NK-92 treated with Interleukin-12 subunit alpha and Interleukin-12 subunit beta, amount 100 ng/mL, for 24 hours (cell line): Measurements from ENCODE around the gene PLXND1.

ENCODE experiments used
- DNase-seq: peaks from one replicate; lab custom pipeline; 2025; lab: John Stamatoyannopoulos, UW

PLXND1 gene

DNA sequence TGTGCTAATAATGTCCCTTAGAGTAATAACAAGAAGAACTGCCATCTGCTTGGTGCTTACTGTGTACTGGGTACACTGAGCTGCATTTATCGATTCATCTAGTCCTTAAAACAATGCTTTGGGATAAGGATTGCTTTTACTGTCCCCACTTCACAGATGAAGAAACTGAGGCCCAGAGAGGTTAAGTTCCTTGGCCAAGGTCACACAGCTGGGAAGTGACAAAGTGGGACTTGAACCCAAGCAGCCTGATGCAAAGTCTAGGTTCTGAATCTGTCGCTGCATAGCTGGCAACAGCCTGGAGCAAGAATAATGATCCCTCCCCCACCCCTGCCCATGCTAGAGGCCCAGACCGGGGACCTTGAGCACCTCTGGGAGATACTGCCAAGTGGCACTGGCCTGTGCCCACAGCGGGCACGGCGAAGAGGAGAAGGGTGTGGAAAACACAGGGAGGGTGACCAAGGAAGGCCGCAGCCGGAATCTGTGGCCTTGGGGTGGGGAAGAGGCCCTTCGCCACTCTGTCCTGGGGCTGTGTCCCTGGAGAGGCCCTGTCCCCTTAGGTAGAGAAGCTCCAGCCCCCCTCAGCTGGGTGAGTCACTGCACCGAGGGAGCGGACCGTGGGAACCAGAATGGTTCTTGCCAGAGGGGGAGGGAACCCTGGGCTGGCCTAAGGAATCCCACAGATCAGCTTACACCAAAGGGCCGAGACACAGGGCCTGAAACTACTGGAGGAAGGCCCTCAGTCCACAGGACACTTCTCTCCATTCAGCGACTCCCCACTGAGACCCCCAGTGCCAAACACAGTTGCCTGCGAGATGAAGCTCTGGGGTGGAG, 3.5 kb downstream of the PLXND1 start:
- DNase-seq: no peak

DNA sequence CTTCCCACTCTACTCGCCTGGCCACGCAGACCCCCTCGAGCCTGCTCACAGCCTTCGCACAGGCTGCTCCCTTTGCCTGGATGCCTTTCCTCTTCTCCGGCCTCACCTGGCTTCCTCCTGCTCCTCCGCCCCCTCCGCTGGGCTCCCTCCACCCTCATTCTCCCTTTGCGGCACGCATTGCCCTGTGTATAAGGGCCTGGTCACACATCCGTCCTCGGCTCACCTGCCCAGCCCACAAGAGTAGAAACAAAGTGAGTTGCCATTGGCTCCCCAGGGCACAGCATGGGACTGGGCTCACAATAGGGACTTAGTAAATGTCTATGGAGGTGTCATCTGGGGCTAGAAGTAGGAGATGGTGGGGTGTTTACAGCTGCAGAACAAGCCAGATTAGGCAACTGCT, 4.2 kb downstream of the PLXND1 start:
- DNase-seq: no peak

DNA sequence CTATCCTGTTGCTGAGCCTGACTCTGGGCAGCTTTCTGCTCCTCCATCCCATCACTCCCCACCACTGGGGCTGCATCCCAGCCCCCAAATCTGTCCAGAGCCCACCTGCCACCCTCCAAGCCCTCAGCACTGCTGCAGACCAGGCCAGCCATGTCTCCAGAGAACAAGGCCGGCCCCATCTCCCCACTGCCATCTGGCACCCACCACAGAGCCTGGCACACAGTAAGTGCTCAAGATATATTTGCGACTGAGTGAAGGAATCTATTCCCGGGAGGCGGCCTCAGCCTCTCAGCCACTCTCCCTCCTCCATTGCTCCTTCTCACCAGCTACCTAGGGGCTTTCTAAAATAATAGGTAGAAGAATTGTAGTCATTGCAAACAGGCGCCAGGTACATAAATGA, 4.8 kb downstream of the PLXND1 start:
- DNase-seq: no peak

DNA sequence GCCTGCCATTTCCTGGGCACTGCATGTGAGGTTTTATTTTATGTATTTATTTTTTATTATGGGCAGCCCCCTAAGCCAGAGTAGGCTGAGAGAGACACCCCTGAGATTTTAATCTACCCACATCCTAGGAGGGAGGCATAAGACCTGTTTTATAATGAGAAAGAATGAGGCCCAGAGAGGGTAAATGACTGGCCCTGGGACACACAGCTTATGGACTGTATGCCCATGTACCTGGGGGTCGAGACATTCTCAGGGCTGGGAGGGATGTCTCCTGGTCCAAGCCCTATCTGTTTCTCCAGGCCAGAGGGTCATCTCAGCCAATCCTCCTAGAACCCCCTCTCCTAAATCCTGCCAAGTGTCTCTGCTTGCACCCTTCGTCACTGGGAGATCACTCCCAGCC, 6.1 kb downstream of the PLXND1 start:
- no peak for DNase-seq

DNA sequence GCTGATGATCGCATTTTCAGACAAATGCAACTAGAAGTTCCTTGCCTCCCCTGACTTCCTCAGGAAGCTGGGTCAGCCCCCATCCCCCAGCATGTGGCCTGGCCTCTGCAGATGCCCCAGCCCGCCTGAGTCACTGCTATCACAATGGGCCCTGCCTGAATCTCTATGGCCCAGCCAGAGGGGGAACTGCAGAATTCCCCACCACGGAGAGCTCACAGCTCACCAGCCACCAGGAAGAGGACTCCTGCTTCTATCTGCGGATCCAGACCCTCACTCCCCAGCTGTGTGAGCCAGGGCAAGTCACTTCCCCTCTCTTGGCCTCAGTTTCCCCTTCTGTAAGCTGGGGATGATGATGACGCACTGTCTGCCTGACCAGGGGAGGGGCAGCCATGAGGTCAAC, 6.9 kb downstream of the PLXND1 start:
- no peak for DNase-seq

DNA sequence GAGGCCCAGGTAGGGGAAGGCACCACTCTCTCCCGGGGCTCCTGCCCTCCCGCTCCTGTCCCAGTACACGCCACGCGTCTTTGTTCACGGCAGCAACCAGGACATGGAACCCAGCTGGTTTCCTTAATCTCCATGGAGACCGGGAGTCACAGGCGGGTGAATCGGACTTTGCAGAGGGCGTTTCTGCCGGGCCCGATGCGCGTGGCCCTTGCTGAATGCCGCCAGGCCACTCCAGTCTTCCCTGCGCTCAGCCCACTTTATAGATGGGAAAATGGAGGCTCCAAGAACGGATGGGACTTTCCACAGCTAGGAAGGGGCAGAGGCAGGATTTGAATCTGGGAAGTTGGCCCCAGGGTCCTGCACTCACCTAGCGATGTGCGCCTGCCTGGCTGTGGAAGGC, 7.4 kb downstream of the PLXND1 start:
- DNase-seq: no peak

DNA sequence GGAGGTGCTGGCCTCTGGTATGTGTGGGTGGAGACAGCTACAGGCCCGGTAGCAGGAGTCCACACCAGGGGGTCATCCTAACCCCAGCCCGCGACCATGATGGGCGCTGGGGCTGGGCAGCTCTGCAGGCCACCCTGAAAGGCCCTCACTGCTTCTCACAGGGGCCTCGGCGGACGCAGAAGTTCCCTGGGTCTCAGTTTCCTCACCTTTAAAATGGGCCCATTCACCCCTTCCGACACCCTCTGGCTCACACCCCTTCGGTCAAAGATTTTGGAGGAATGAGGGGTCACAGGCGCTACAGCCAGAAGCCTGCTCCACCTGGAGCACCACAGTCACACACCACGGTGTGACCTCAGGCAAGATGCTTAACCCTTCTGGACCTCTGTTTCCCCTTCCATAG, 8.0 kb downstream of the PLXND1 start:
- DNase-seq: no peak

DNA sequence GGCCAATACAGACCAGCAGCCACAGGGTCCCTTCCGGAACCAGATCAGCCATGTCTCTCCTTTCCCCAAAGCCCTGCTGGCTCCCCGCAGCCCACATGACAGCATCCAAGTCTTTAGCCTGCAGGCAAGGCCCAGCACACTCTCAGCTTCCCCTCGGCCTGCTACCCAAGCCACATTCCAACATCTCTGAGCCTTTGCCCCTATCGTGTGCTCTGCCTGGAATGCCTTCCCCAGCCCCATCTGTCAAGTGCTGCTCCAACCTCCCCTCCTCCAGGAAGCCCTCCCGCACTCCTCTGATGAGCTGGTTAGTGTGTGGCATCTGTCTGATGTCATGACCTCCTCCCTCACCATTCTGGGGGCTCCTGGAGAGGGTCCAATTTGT, 8.5 kb downstream of the PLXND1 start:
- DNase-seq: no peak

DNA sequence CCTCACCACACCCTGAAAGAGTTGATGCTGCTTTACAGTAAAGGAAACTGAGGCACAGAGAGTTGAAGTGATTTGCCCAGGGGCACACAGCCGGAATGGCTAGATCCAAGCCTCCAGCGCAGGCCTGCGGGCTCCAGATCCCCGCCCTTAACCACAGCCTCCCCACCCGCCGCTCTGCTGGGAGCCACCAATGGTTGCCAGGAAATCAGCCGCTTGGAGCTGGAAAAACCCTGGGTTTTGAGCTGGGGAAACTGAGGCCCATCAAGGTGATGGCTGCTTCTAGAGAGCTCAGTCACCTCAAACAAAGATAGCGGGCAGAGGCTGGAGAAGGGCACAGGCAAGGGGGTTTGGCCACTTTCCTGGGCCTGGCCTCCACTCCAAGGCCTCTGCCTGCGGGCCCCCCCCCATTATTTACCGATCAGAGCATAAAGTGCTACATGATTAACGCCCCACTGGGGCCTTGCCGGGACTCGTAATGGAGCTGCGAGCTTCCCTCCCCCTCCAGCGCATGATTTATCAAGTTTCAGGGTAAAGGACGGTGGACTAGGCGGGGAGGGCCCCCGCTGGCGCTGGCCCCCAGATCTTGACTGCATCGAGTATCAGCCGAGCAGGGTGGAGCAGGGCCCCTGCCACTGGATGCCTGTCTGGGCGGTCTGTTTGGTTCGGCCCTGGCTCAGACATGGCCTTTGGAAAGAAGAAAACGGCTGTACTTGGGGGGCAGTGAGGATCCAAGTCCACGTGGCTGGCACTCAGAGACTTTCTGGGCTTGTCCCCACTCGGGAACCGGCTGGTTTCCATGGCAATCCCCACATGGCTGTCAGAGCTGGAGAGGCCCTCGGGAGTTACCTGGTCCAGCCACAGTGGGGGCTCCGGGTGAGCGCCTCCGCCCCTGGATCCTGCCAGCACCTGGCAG, 9.1 kb downstream of the PLXND1 start:
- DNase-seq: no peak

DNA sequence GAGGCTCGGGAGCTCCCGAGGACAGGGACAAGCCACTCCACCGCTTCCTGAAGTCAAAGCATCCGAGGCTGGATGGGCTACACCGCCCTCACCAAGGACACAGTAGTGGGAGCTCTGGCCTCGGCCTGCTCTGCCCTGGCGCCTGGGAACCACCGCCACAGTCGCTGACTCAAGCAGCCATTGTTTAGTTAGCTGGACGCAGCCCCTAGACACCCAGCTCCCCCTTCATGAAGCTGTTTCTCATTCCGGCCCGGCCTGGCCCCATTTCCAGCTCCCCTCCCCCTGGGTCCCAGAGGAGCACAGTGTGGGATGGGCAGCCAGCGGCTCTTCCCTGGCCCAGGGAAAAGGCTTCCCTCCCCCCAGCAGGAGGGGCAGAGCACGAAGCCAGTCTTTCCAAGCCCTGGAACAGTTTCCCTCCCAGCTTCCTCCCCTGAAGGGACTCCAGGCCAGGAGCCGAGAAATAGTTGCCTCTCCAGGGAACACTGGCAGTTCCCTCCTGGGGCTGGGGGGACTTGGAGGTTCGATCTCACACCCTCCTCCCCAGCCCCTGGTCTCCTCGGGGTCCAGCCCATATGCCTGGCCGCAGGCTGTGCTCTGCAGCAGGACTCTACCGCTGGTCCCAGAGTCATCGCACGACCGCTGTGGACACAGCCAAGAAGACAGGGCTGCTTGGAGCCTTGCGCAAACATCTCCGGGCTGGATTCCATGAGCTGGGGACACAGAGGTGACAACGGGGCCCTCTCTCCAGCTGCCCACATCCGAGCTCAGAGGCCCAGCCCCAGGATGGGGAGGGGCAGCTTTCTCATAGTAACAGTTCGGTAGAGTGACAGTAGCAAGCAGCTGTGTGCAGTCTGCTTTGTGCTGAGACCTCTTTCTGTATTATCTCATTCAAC, 10.0 kb downstream of the PLXND1 start:
- DNase-seq: no peak

DNA sequence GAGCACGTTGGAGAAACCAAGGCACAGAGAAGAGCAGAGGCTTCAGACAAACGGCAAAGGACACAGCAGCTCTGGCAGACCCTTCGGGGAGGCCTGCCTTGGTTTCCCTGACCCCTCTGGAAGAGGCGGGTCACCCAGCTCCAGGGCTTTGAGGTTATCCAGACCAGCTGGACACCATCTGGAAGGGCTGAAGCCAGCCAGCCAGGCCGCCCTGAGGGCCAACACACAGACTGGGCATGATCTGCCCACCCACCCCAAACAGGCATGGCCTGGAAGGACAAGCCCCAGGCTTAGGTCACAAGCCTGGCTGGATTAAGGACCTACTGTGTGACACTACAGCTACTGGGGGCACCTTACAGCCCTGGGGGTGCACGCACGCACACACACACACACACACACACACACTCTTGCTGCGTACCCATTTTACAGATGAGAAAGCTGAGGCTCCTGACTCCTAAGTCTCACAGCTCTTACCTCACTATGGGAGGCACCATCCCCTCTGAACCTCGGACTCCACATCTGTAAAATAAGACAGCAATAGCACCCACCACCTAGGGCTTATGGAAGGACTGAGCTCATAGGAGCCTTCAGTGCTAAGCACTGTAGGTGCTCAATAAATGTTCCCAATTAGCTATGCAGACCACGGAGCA, 10.8 kb downstream of the PLXND1 start:
- no peak for DNase-seq

DNA sequence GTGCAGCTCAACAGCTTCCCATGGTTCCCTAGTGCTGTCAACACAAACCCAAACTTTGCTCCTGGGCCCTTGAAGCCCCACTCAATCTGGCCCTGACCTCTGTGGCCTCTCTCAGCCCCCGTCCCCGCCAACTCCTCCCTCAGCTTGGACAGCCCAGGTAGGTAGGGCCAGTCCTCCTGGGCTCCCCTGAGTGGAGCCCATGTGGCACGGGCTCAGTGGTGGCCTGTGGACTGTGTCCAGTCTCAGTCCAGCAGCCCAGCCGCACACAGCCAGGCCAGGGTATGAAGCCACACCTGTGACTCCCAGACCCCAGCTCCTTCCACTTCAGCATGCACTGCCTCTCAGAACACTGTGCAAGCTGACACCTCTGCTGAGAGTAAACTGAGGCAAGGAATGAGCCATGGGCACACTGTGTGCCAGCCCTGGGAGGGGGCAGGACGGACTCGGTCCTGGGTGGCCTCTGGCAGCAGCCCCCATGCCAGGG, 11.5 kb downstream of the PLXND1 start:
- no peak for DNase-seq

DNA sequence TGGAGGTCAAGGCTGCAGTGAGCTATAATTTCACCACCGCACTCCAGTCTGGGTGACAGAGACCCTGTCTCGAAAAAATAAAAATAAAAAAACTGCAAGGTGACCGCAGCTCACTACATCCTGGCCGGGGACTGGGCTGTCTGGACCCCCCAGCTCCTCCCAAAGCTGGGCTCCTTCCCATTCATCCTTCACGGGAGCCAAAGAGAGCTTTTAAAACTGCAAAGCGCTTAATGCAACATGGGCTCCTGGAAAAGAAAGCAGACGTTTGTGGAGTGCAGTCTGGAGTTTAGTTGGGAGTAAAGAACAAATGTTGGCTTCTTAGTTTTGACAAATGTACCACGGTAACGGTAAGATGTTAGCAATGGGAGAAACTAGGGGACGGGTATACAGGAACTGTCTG, 12.1 kb downstream of the PLXND1 start:
- DNase-seq: no peak

DNA sequence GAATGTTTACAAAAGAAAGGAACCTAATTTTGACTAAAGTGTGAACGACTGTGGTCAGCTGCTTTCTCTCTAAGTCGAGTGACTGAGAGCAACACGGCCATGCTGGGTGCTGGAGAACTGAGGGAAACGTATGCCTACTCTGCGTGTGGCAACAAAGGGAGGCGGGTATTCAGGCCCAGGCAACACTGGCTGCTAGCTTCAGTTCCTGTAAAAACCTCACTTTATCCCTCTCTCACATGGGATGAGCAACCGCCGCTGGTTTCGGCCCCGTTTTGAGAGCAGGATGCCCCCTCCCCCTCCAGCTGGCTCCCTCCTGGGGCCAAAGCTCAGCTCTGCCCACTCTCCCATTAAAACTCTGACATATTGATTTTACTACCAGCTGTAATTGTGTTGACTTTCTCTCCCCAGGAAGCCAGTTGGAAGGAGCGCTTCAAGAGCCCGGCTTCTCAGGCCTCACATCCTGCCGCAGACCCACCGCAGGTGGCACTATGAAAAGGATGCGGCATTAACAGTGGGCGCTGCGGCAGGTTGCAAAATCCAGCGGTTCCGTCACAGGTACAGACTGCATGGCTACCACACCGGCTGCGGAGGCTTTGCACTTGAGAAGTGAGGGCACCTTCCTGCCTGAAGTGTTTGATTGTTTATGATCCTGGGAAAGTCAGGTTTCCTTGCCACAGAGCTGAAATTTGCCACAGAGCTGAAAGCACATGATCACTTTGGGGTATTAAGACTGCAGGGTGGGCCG, 12.7 kb downstream of the PLXND1 start:
- DNase-seq: peak; percentile 84

DNA sequence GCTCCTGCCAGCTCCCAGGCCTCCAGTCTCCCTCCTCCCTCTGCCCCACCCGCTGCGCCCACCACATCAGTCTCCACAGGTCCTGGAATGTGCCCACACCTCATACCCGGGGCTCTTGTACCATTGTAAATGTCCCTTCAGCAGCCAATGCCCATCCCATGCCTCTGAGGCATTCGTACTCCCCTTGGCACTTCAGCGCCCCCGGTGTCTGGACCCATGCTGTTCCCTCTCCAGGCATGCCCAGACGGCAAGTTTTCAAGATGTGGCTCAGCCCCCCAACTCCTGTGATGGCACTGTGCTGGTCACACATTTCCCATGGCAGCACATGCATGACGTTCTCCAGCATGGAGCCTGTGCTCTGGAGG, 13.3 kb downstream of the PLXND1 start:
- peak; percentile 25 for DNase-seq

DNA sequence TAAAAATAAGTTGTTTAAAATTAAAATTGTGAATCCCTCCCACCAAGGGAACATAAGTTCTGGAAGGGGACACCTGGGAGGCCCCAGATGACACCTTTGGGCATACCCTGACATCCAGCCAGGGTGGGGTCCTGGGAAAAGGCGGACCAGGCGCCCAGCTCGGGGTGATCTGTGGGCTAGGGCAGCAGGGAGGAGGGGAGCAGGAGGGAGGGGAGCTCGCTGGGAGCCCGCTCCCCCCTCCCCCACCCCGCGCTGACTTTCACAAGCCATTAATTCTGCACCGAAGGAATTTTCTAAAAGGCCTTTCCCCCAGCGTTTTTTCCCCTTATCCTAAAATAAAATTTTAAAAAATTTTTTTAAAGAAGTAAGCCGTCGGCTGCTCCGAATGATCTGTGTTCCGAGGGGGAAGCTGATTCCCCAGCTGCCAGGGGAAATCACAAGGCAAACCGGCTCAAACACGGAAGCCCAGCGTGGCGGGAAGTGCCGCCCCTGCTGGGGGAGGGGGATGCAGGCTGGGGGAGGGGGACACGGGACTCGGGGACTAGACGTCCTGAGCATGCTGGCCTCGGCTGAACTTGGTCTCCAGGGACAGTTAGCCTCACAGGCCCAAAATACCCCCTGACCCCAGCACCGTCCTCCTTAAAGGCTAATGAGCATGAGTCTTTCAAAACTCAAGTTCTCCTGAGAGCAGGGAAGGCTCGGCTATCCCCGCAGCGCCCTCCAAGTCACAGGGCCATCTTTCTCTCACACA, 13.9 kb downstream of the PLXND1 start:
- no peak for DNase-seq

DNA sequence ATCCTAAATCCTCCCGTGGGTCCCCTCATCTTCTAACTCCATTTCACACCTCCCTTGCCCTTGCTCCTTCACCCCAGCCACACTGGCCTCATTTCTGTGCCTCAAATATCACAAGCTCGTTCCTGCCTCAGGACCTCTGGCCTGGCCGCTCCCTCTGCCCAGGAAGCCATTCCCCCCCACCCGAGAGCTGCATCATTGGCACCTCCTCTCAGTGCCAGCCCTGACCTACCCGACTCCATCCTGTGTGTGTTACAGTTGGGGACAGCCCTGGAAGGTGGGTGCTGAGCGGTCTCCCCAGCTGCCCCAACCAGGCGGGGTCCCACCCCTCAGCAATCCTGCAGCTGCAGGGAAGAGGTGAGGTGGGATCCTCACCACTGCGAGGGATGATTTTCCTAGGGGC, 14.5 kb downstream of the PLXND1 start:
- no peak for DNase-seq

DNA sequence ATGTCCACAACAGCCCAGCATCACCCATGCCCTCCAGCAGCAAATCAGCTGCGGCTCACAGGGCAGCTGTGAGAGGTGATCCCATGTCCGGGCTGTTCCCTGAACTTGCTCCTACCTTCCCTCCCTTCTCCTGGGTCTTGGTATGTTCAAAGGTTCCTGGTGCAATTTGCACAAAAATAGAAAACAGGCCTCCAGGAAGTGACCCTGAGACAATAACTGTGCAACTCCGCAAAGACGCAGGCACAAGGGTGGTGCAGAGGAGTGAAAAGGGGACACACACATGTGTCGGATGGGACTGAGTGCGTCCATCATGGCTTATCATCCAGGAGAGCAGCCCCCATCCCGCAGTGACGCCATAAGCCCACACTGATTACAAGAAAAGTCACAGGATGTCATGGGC, 16.3 kb downstream of the PLXND1 start:
- no peak for DNase-seq

DNA sequence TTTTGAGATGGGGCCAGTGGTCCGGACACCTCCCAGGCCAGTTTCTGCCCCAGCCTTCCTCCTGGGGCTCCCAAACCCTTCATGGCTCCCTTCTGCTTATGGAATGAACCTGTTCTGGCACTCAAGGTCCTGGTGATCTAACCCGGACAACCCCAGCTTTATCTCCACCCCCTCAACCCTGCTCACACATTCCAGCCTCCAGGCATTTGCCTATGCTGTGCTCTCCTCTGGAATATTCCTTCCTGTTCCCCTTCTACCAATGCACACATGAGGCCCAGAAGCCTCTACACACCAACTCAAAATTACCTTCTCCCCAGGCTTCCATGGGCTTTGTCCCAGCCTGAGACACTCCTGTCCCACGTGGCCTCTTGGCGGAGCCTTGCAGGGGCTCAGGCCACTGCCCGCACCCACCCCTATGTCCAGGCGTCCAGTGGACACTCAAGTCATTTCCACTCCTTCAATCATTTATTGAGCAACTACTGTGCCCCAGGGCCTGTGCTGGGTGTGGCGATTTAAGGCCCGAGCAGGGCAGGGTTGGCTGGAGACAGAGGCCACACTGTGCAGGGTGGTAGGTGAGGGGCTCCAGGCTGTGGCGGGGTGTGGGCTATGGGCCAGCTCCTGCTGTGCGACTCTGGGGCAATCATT, 18.8 kb downstream of the PLXND1 start:
- no peak for DNase-seq
